HCT116 (cell line): ENCODE results near the gene ACP4. TPM values are rescaled to one million over a fixed set of nuclear protein-coding genes. Genes with fewer than 3 reads are reported as not detected.
"Not testable (repeated sequence)": the region's sequence is repeated elsewhere in the genome, so short reads cannot be mapped to it uniquely, and the experiment has no call there.

Experiments used
- ATAC-seq: fragments of 200-7000 bp; cut with Tn5 transposase; 2 replicates; pipeline ENCODE4 v1.9.1; 2020; ENCODE audit warnings: mild to moderate bottlenecking, moderate library complexity
- BruUV-seq: library from RNA; stranded (reverse); fragments of 400-500 nt; replicated peaks from 2 replicates; lab custom pipeline; 2021; lab: Mats Ljungman, UMichigan
- CTCF ChIA-PET: fragments of 300-600 bp; sonication (Branson Sonifier 250); formaldehyde crosslinking; loops from one replicate; lab custom pipeline; 2021; ENCODE audit warnings: antibody characterized with exemption; lab: Charles Lee
- POLR2A ChIA-PET: fragments of 300-600, 350-600 bp; sonication (Branson Sonifier 250); formaldehyde crosslinking; loops from one replicate; lab custom pipeline; 2021; ENCODE audit warnings: antibody characterized with exemption; lab: Charles Lee
- RAD21 ChIA-PET, 2 experiments: fragments of 300-600 bp; sonication (Branson Sonifier 250); formaldehyde crosslinking; loops; one replicate each; lab custom pipeline; 2023; ENCODE audit warnings: low total read pairs in 2 of 2; ENCODE audit not compliant: uncharacterized antibody in 2 of 2, unreplicated experiment in 2 of 2, low non-redundant PET in 1 of 2; lab: Charles Lee
- DNase-seq: peaks from one replicate; pipeline ENCODE4 v3.0.0-alpha.2; 2010; ENCODE audit warnings: low read depth, low spot score
- H2AFZ ChIP-seq: fragments of 200-600 bp; shearing (Covaris generic), sonication (generic); 2 replicates; pipeline ENCODE4 v1.6.1; 2017; ENCODE audit warnings: low read depth, mixed run types, mixed read lengths, antibody characterized with exemption, low read length; ENCODE audit not compliant: poor library complexity, severe bottlenecking
- H3K27ac ChIP-seq: 2 replicates; pipeline ENCODE4 v1.5.1; 2012; ENCODE audit warnings: low read depth, low read length
- H3K27me3 ChIP-seq: fragments of 200-600 bp; sonication (generic); 2 replicates; pipeline ENCODE4 v1.6.1; 2016; ENCODE audit warnings: mixed run types, low read length, mixed read lengths; ENCODE audit not compliant: insufficient read depth
- H3K36me3 ChIP-seq, 2 experiments: fragments of 200-500 bp in 1 of 2; fragments of 200-600 bp in 1 of 2; sonication (Bioruptor generic) in 1 of 2; sonication (generic) in 1 of 2; 2 replicates each; pipeline versions ENCODE4 v1.5.1 to v1.6.1; 2014 to 2016; ENCODE audit warnings: low read length in 2 of 2, inconsistent platforms in 1 of 2, mixed read lengths in 1 of 2, mixed run types in 1 of 2; ENCODE audit not compliant: insufficient read depth in 2 of 2, control insufficient read depth in 1 of 2
- H3K4me1 ChIP-seq, 2 experiments: fragments of 200-600 bp in 1 of 2; sonication (generic) in 1 of 2; 2 replicates each; pipeline versions ENCODE4 v1.5.1 to v1.6.1; 2012 to 2017; ENCODE audit warnings: low read length in 2 of 2, inconsistent platforms in 1 of 2, mild to moderate bottlenecking in 1 of 2, mixed read lengths in 1 of 2, mixed run types in 1 of 2, moderate library complexity in 1 of 2; ENCODE audit not compliant: insufficient read depth in 2 of 2, control insufficient read depth in 1 of 2
- H3K4me2 ChIP-seq: fragments of 200-600 bp; sonication (generic); 2 replicates; pipeline ENCODE4 v1.6.1; 2017; ENCODE audit warnings: mixed run types, low read length, mixed read lengths
- H3K4me3 ChIP-seq, 2 experiments: fragments of 200-600 bp in 1 of 2; sonication (generic) in 1 of 2; replicated peaks in 1 of 2; 2 replicates each; pipeline ENCODE4 v1.5.1; 2011 to 2016; ENCODE audit warnings: low read length in 2 of 2, control low read depth in 1 of 2, low read depth in 1 of 2, mild to moderate bottlenecking in 1 of 2, mixed read lengths in 1 of 2, mixed run types in 1 of 2
- H3K79me2 ChIP-seq: fragments of 200-600 bp; sonication (generic); 2 replicates; pipeline ENCODE4 v1.6.1; 2017; ENCODE audit warnings: mild to moderate bottlenecking, mixed run types, low read length, moderate library complexity, mixed read lengths; ENCODE audit not compliant: insufficient read depth
- H3K9ac ChIP-seq: fragments of 200-600 bp; sonication (generic); 2 replicates; pipeline ENCODE4 v1.6.1; 2016; ENCODE audit warnings: low read length, mixed read lengths
- H3K9me2 ChIP-seq: fragments of 200-600 bp; sonication (generic), shearing (Covaris generic); 2 replicates; pipeline ENCODE4 v1.6.1; 2017; ENCODE audit warnings: mixed run types, mild to moderate bottlenecking, moderate library complexity; ENCODE audit not compliant: insufficient read depth
- H3K9me3 ChIP-seq, 2 experiments: fragments of 200-500 bp in 1 of 2; fragments of 200-600 bp in 1 of 2; sonication (Bioruptor generic) in 1 of 2; sonication (generic) in 1 of 2; 2 replicates each; pipeline ENCODE4 v1.6.1; 2014 to 2017; ENCODE audit warnings: low read length in 2 of 2, mixed read lengths in 2 of 2, inconsistent platforms in 1 of 2, low read depth in 1 of 2, mild to moderate bottlenecking in 1 of 2, mixed run types in 1 of 2, moderate library complexity in 1 of 2; ENCODE audit not compliant: control insufficient read depth in 1 of 2, insufficient read depth in 1 of 2
- H4K20me1 ChIP-seq: fragments of 200-600 bp; sonication (generic), shearing (Covaris generic); 2 replicates; pipeline ENCODE4 v1.6.1; 2017; ENCODE audit warnings: mixed run types, mild to moderate bottlenecking, moderate library complexity; ENCODE audit not compliant: insufficient read depth
- EGR1 ChIP-seq: IDR thresholded peaks from 2 replicates; pipeline ENCODE4 v1.6.1; 2012; ENCODE audit warnings: low read depth
- ELF1 ChIP-seq: IDR thresholded peaks from 2 replicates; pipeline ENCODE4 v1.6.1; 2012; ENCODE audit warnings: low read depth, borderline replicate concordance
- EZH2 ChIP-seq: fragments of 200-600 bp; sonication (generic); IDR thresholded peaks from 2 replicates; pipeline ENCODE4 v1.6.1; 2017; ENCODE audit warnings: antibody characterized with exemption, mixed run types
- FOSL1 ChIP-seq: IDR thresholded peaks from 2 replicates; pipeline ENCODE4 v1.6.1; 2012; ENCODE audit warnings: low read depth
- JUND ChIP-seq: IDR thresholded peaks from 2 replicates; pipeline ENCODE4 v1.6.1; 2012
- POLR2A ChIP-seq: IDR thresholded peaks from 2 replicates; pipeline ENCODE4 v1.7.0; 2011; ENCODE audit warnings: borderline replicate concordance; ENCODE audit not compliant: insufficient read depth, insufficient read length; ENCODE audit errors: extremely low read depth
- SIN3A ChIP-seq: IDR thresholded peaks from 2 replicates; pipeline ENCODE4 v1.6.1; 2012; ENCODE audit warnings: low read depth
- SP1 ChIP-seq: IDR thresholded peaks from 2 replicates; pipeline ENCODE4 v1.6.1; 2012; ENCODE audit warnings: low read depth
- SRF ChIP-seq: IDR thresholded peaks from 2 replicates; pipeline ENCODE4 v1.6.1; 2012; ENCODE audit warnings: low read depth
- YY1 ChIP-seq: IDR thresholded peaks from 2 replicates; pipeline ENCODE4 v1.6.1; 2011; ENCODE audit warnings: low read length, low read depth, moderate library complexity, mild to moderate bottlenecking; ENCODE audit not compliant: insufficient replicate concordance; ENCODE audit errors: extremely low read depth
- ZFX ChIP-seq: fragments of 450-650 bp; IDR thresholded peaks from 2 replicates; pipeline ENCODE4 v1.6.1; 2017
- intact Hi-C: fragments of 100-400 bp; cut with micrococcal nuclease; formaldehyde crosslinking; loops from 2 replicates; pipeline ENCODE4 v1.10.0; 2022
- total RNA-seq: library from RNA; stranded (reverse); gene quantifications from one replicate; pipeline ENCODE4 v1.2.1, GENCODE V29; 2021; ENCODE audit not compliant: unreplicated experiment
- TF ChIP-seq, protein P1 (sequence below): IDR thresholded peaks from 2 replicates; pipeline ENCODE4 v1.6.1; 2012; ENCODE audit warnings: low read depth
- TF ChIP-seq, protein P2 (sequence below): IDR thresholded peaks from 2 replicates; pipeline ENCODE4 v1.6.1; 2012
- TF ChIP-seq, protein P3 (sequence below): IDR thresholded peaks from 2 replicates; pipeline ENCODE4 v1.6.1; 2011; ENCODE audit warnings: mild to moderate bottlenecking, low read length, moderate library complexity; ENCODE audit not compliant: insufficient replicate concordance; ENCODE audit errors: extremely low read depth
- TF ChIP-seq, protein P4 (sequence below): IDR thresholded peaks from 2 replicates; pipeline ENCODE4 v1.6.1; 2012

ACP4 gene
- total RNA-seq, 1 experiment from 2014 or later: not detected

DNA sequence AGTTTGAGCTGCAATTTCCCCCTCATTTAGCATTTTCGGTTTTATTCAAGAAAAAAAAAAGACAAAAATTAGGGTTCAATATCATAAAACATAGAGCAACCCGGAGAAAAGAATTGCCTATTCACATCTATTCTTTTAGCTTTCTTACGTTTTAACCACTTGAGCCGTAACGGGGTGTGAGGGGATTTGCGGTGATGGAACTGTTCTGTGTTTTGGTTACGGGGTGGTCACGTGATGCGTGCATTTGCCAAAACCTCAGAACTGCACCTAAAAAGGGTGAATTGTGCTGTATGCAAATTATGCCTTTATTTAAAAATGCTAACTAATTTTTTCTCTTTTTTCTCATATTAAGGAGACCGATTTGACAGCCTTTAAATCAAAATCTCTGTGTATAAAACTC, 45.0 kb upstream of the ACP4 start:
- H3K9me3 ChIP-seq: no peaks in the 10 kb centered on the region
- no peaks in the 10 kb centered on the region for H3K4me1 ChIP-seq
- no peaks in the 10 kb centered on the region for H3K79me2 ChIP-seq
- POLR2A ChIA-PET: no interaction called here
- no peak overlapping the region for H3K9ac ChIP-seq
- no peak overlapping the region for H3K4me3 ChIP-seq
- no peaks in the 10 kb centered on the region for H4K20me1 ChIP-seq
- DNase-seq: no peak
- no peak overlapping the region for H3K4me2 ChIP-seq
- intact Hi-C loops: no loop called here
- CTCF ChIA-PET: no interaction called here
- BruUV-seq: no TSS peak
- H2AFZ ChIP-seq: no peak overlapping the region
- no peaks in the 10 kb centered on the region for H3K36me3 ChIP-seq
- no peak for ATAC-seq
- no peak overlapping the region for H3K27ac ChIP-seq
- RAD21 ChIA-PET: no interaction called here
- H3K9me2 ChIP-seq: no peaks in the 10 kb centered on the region
- no peaks in the 10 kb centered on the region for H3K27me3 ChIP-seq
- TF ChIP-seq ELF1 (no peak), ZFX (no peak), SIN3A (no peak), SP1 (no peak), EZH2 (no peak), FOSL1 (no peak), EGR1 (no peak), JUND (no peak), YY1 (no peak), SRF (no peak), POLR2A (no peak)
- TF ChIP-seq, protein P1, sequence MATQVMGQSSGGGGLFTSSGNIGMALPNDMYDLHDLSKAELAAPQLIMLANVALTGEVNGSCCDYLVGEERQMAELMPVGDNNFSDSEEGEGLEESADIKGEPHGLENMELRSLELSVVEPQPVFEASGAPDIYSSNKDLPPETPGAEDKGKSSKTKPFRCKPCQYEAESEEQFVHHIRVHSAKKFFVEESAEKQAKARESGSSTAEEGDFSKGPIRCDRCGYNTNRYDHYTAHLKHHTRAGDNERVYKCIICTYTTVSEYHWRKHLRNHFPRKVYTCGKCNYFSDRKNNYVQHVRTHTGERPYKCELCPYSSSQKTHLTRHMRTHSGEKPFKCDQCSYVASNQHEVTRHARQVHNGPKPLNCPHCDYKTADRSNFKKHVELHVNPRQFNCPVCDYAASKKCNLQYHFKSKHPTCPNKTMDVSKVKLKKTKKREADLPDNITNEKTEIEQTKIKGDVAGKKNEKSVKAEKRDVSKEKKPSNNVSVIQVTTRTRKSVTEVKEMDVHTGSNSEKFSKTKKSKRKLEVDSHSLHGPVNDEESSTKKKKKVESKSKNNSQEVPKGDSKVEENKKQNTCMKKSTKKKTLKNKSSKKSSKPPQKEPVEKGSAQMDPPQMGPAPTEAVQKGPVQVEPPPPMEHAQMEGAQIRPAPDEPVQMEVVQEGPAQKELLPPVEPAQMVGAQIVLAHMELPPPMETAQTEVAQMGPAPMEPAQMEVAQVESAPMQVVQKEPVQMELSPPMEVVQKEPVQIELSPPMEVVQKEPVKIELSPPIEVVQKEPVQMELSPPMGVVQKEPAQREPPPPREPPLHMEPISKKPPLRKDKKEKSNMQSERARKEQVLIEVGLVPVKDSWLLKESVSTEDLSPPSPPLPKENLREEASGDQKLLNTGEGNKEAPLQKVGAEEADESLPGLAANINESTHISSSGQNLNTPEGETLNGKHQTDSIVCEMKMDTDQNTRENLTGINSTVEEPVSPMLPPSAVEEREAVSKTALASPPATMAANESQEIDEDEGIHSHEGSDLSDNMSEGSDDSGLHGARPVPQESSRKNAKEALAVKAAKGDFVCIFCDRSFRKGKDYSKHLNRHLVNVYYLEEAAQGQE: no peak
- TF ChIP-seq, protein P2, sequence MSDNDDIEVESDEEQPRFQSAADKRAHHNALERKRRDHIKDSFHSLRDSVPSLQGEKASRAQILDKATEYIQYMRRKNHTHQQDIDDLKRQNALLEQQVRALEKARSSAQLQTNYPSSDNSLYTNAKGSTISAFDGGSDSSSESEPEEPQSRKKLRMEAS: no peak
- TF ChIP-seq, protein P3, sequence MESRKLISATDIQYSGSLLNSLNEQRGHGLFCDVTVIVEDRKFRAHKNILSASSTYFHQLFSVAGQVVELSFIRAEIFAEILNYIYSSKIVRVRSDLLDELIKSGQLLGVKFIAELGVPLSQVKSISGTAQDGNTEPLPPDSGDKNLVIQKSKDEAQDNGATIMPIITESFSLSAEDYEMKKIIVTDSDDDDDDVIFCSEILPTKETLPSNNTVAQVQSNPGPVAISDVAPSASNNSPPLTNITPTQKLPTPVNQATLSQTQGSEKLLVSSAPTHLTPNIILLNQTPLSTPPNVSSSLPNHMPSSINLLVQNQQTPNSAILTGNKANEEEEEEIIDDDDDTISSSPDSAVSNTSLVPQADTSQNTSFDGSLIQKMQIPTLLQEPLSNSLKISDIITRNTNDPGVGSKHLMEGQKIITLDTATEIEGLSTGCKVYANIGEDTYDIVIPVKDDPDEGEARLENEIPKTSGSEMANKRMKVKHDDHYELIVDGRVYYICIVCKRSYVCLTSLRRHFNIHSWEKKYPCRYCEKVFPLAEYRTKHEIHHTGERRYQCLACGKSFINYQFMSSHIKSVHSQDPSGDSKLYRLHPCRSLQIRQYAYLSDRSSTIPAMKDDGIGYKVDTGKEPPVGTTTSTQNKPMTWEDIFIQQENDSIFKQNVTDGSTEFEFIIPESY: no peak
- TF ChIP-seq, protein P4, sequence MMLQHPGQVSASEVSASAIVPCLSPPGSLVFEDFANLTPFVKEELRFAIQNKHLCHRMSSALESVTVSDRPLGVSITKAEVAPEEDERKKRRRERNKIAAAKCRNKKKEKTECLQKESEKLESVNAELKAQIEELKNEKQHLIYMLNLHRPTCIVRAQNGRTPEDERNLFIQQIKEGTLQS: no peak

DNA sequence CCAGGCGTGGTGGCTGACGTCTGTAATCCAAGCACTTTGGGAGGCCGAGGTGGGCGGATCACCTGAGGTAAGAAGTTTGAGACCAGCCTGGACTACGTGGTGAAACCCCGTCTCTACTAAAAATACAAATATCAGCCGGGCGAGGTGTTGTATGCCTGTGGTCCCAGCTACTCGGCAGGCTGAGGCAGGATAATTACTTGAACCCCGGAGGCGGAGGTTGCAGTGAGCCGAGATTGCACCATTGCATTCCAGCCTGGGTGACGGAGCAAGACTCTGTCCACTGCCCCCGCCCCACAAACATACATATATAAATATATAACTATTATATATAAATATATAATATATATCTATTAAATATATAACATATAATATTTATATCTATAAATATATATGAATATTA, 43.1 kb upstream of the ACP4 start:
- intact Hi-C loops, POLR2A ChIA-PET, H3K27me3 ChIP-seq, DNase-seq, H3K9me2 ChIP-seq, H3K9me3 ChIP-seq, BruUV-seq, H3K79me2 ChIP-seq, CTCF ChIA-PET, H3K36me3 ChIP-seq, ATAC-seq, H3K4me1 ChIP-seq, RAD21 ChIA-PET, H3K4me2 ChIP-seq, H3K4me3 ChIP-seq, H3K9ac ChIP-seq, H3K27ac ChIP-seq, H2AFZ ChIP-seq, H4K20me1 ChIP-seq: not testable (repeated sequence)
